NCI-H2196 (cell line): ENCODE measurements around the gene HNRNPU.
A peak's percentile ranks its signal among the peaks of the same experiment; 100 is the strongest.

ENCODE experiments used
- DNase-seq: peaks from one replicate; lab custom pipeline; 2025; ENCODE audit not compliant: unreplicated experiment; lab: John Stamatoyannopoulos, UW

Gene HNRNPU

DNA sequence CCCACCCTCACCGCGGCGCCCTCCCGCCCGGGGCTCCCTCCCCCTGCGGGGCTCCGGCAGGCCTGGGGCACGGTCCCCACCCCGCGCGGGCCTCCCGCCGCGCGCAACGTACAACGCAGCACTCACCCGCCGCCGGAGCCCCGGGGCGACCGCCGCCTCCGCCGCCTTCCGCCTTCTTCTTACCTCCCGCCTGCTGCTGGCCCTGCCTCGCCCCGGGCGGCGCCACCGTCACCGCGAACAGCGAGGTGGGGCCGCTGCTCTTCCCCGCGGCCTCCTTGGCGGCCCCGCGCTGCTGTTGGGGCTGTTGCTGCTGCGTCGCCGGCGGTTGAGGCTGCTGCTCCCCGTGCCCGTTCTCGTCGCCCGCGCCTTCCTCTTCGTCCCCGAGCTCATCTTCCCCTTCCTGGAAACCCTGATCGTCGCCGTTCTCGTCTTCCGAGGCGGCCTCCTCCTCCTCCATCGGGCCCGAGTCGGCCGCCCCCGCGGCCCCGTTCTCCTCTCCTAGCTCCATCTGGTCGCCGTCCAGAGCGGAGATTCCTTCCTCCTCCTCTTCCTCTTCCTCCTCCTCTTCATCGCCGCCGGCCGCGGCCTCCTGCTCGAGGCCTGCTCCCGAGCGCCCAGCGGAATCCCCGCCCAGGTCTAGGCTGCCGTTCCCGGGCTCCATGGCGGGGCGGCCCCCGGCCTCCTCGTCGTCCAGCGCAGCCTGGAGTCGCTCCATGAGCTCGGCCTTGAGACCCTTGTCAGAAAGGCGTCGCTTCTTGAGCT lies 671 bp downstream of the HNRNPU start:
- no peak for DNase-seq

DNA sequence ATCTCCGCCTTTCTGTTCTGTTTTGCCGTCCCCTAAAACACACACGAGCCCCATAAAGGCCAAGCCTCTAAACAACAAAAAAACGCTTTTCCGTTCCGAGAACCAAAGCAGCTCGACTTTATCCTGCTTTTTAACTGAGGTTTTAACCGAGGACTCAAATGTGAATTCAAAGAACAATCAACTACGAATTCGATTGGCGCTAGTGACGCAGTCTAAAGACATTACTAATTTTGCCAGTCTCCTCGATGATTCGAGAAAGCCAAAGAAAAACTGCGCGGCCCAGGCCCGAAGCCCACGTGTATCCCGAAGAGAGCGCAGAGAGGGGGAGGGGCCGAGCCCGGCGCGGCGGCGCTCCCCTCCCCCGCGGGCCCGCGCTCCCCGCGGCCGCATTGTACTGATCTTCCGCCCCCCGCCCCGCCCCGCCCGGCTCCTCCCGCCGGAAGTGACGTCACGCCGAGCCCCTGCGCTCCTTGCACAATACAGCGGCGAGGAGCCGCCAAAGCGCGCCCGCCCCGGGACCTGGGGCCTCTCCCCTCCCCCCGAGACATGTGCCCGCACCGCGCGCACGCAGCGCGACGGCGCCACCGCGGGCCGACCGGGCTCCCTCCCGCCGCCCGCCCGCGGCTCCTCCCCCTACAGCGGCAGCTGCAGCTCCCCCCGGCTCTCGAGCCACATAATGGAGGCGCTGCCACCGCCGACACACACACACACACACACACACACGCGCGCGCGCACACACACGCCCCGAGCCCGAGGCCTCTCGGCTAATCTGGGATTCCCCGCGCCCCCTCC lies 1.4 kb downstream of the HNRNPU start:
- peak; percentile 84 for DNase-seq

DNA sequence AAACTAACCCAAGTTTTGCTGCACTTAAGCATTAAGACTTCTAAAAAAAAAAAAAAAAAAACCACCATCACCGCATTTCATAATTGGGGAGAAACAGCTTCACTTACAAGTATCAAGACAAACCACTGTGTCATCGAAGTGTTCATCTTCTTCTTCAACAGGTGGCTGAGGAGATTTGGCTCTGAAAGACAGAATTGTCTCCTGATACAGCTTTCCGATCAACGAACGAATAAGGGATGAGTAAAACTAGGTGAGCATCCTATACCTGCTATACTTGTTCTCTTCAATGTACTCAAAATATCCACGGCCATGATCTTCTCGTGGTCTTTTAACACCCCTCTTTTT lies 2.0 kb downstream of the HNRNPU start:
- DNase-seq, result no peak

DNA sequence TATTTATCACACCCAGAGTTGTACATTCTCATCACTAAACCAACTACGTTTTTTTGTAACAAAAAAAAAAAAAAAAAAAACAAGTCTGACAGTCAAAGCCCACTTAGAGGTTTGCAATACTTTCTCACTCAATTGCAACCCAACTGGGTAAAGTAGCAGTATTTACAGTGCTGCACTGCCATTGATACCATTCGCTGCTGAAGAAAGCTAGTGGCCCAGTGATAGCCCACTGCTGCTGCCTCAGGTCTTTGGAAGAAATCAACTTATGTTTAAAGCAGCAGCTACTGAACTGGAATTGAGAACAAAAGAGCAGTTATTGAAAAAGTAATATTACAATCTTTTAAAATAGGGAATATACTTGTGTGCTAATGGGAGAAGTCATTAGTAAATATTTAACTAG lies 2.7 kb downstream of the HNRNPU start:
- no peak for DNase-seq

DNA sequence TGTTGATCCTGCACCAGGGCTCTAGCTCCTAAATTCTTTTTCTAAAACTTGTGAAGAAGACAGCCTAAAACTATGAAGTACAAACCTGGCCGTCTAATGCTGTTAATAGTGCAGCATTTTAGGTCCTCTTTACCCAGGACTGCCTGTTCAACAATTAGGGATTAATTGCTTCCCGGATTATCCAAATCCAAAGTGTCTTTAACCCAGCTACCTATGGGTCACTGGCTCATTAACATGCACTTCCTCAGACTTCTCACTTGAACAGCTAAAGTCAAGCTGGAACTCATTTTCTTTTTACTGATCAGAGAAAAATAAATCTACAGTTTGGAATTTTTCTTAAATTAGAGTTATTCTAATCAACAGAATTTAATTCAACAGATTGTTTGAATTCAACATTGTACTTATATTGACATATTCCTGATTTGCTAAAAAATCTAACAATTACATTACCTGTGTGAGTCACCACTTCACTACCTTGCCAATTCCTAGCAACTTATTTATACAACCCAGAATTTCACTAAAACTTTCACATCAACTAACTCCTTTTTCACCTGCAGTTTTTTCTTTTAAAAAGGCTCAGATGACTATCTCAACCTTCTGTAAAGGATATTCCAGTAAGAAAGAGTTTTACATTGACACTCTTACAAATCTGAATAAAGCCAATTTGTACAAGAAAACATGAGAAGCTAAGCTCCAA lies 3.3 kb downstream of the HNRNPU start:
- DNase-seq, result no peak

DNA sequence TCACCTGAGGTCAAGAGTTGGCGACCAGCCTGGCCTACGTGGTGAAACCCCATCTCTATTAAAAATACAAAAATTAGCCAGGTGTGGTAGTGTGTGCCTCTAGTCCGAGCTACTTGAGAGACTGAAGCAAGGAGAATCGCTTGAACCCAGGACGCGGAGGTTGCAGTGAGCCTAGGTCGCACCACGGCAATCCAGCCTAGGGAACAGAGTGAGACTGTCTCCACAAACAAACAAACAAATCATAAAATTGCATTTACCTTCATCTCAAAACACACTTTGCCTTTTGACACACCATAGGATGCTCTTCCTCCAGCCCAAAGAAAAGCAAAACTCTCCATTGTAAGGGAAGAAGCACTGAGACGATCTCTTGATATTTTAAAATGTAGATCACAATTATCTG lies 4.3 kb downstream of the HNRNPU start:
- no peak for DNase-seq

DNA sequence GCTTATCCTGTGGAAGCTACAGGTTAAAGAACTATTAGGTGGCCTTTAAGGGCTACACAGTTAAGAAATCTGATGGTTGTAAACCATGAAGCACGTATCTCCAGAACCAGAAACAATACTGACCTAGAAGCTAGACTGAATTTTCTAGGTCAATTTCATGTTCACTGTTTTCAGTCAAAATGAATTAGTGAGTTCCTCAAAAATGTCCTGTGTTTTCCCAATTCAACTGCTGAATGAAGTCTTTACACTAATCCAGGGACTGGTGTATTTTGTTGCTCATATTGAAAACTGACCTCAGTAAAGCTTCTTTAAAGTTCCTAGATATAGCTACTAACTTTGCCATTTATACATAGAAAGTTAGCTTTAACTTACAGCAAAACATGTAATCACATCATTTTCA lies 6.0 kb downstream of the HNRNPU start:
- DNase-seq, result no peak

DNA sequence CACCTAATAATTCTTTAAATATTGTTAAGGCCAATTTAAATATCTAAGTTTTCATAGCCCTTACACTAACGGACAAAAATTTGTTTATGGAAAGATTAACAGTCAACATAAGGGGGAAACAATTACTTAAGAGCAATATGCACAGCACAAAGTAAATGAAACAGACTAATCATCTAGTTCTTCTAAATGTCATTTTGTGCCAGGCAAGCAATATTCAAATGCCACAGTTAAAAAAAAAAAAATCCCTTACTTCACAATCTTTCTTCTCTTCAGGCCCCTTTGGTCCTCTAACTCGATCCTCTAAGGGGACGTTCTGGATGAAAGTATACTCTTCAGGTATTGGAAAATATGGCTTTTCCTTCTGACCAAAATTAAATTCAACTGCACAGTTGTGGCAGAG lies 6.6 kb downstream of the HNRNPU start:
- DNase-seq, result no peak

DNA sequence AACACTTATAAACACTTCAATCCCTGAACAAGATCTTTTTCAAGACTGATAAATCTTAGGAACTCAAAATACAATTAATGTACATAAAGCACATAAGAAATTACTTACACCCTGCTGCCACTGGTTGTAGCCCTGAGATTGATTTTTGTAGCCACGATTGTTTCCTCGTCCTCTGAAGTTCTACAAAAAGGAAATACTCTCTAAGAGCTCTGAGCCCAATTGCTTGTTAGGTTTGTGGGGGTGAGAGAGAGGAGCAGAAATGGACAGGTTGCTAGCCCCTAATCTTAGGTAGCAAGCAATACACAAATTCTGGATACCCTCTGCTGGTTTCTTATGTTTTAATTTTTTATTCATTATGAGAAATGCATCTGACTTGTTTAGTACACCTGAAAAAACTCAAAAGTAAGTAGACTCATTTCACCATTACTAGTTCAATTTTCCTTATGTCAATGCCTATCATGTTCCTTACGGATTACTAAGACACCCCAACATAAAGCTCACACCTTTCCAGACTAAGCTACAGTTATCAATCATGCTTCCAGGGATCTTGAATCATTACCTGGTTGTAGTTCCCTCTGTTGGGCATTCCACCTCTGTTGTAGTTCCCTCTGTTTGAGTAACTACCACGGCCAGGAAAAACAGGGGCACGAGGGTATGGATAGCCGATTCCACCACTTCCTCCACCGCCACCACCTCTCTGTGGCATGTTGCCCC lies 9.3 kb downstream of the HNRNPU start:
- no peak for DNase-seq

DNA sequence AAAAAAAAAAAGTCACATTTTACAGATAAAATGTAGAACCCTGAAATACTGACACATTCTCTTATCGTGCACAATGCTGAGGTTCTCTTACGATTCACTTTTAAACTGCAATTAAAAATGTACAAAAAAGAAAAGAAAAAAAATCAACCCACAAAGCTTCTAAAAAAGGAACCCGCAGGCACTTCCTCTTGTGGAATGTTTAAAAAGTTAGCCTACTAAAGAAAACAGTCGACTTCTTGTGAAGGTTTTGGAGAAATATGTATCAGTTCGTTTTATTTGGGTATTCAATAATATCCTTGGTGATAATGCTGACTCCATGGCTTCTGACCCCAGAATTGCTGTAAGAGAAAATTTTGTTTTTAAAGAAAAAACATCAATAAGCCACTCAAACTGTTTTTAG lies 10.2 kb downstream of the HNRNPU start:
- DNase-seq, result no peak

DNA sequence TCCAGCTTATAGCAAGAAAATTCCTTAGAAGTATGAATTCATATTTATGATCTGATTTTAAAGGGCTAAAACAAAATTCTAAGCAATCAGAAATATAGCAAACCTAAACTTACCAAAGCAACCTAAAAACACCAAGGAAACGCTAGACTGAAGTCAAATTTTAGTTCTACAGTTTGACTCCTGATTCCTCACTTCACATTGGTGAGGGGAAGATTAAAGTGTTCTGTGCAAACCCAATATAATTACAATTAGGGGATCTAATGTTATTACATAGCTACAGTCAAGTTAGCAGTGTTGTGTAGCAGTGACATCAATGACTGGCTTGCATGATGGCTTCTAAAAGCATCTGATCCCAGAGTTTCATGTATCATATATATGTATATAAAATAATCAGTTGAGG lies 11.6 kb downstream of the HNRNPU start:
- DNase-seq, result no peak

DNA sequence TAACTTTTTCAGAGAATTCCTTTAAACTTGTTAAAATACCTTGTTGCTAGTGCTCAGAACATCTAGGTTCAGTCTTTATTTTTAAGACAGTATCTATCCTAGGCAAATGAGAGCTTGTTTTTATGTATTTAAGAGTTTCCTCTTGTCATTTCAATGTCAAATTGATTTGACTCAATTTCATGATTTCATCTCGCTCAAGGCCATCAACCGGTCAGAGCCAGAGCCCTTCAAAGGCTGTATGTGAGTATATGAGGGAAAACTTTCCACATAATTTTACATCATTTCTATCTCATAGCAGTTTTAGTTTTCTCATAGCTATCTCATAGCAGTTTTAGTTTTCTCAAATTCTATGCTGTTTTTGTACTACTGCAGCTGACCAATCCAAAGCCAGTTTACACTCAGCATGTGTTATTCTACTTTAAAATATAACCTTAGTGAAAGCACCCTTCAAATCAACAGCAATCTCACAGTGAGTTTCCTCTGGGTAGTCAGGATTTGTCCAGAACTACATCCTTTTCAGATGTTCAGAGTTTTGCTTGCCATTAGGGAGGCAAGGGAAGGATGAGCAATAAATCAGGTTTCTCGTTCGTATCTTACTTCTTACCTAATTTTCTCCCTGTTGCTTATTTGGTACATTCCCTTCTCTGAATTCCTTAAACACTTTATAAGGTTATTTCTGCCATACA lies 12.7 kb downstream of the HNRNPU start:
- DNase-seq, result no peak

DNA sequence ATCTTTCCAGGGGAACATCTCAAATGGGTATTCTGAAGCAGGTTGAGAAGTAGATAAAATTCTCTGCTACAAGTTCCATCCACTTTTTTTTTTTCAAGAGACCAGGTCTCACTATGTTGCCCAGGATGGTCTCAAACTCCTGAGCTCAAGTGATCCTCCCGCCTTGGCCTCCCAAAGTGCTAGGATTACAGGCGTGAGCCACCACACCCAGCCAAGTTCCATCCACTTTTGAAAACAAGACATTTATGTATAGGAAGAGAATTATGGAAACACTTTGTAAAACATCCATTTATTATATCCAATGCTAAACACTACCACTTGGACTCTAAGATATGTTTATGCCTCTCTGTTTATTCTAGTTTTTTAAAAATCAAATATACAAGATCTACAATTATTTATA lies 13.4 kb downstream of the HNRNPU start:
- DNase-seq, result no peak

DNA sequence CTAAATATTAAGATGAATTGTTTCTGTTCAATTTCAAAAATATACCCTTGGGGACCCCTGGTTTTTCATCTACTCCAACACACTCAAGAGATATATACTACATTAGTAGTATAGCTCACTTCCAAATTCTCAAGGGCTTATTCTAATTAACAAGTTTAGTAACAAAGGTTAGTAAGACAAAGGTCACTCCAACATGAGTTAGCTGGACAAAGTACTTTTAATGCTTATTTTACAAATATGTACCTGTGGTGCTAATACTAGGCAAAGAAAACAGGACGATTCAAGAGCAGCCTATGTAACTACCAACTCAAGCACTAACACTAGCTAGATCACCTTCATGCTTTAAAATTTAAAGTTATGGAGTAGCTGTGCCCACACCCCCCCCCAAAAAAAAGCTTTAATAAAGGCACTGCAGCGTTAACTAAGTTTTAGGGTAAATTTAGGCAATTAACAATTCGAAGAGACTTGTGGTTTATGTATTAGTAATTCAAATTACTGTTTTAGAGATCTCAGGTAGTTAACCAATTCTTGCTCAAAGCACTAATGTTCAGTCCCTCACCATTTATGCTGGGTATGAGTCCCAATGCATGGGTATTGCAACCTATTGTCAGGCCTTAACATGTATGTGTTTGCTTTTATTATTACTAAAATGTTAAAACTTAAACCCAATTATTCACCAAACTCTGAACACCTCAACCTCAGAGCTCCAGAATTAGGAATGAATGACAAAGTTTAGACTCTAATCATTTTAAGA lies 14.1 kb downstream of the HNRNPU start:
- DNase-seq, result no peak

DNA sequence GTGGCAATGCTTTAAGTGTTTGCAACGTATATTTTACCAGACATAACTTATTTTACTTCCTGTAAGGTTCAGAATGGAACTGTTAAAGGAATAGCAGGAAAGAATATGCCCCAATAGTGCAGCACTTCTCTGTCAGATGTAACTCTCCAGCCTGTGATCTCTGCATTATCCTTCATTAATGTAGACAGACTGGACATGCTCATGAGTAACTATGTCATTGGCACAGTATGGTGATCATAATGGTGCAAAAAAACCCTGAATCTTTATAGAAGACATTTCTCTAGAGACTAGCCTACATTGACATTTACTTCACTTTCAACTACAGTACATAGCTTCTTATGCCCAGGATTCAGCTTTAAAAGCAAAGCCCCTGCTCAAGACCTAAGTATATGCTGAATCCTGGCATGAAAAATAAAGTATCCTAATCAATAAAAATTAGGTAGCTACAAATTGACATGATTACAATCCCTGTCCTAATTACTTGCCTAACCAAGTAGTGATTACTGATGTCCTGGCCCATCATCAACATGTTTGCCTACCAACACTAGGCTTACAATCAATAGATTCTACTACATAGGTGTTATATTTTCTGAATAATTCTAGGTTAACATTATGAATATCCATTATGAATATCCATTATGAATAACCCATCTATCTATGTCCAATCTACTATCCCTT lies 15.0 kb downstream of the HNRNPU start:
- DNase-seq, result no peak

DNA sequence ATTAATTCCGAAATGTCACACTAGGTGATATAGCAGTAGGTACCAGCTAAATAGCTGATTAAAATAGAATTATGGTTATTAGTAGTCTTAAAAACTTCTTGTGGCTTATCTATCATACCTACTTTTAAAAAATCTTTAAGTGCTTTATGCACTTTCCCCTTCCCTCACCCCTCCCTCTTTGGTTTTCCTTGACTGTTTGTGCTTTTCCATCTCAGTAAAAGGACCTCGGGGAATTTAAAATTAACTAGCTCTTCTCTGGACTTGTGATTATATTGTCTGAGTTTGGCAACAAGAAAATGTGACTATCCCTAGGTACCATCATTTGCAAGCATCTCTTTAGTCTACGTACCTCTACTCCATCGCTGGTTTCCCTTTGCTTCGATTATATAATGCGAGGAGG lies 17.7 kb downstream of the HNRNPU start:
- DNase-seq, result no peak

DNA sequence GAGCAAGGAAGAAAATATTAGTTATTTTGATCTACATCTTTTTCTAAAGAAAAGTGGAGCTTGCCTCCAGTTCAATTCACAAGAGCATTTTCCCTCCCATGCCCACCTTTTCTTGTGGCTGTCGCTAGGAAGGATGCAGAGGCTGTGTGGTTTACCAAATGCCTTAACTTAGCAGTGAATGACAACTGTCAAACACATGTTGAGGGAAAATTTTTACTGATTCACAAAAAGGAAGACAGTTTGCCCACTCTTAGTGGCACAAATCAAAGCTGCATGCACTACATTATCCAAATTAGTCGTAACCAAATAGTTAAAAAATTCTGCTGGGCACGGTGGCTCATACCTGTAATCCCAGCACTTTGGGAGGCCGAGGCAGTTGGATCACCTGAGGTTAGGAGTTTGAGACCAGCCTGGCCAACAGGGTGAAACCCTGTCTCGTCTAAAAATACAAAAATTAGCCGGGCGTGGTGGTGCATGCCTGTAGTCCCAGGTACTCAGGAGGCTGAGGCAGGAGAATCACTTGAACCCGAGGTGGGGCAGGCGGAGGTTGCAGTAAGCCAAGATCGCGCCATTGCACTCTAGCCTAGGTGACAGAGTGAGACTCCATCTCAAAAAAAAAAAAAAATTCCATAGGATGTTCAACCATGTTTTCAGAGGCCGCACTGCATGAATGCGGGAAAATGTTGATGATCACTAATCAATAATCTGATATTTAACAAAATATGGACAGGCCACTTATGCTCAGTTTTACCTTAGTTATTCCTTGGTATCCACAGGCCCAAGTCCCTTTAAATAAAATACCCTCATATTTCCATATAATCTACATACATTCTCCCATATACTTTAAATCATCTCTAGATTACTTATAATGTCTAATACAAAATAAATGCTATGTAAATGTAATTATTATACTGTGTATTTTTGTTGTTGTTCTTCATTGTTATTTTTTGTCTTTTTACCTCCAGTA lies 19.9 kb downstream of the HNRNPU start:
- no peak for DNase-seq

DNA sequence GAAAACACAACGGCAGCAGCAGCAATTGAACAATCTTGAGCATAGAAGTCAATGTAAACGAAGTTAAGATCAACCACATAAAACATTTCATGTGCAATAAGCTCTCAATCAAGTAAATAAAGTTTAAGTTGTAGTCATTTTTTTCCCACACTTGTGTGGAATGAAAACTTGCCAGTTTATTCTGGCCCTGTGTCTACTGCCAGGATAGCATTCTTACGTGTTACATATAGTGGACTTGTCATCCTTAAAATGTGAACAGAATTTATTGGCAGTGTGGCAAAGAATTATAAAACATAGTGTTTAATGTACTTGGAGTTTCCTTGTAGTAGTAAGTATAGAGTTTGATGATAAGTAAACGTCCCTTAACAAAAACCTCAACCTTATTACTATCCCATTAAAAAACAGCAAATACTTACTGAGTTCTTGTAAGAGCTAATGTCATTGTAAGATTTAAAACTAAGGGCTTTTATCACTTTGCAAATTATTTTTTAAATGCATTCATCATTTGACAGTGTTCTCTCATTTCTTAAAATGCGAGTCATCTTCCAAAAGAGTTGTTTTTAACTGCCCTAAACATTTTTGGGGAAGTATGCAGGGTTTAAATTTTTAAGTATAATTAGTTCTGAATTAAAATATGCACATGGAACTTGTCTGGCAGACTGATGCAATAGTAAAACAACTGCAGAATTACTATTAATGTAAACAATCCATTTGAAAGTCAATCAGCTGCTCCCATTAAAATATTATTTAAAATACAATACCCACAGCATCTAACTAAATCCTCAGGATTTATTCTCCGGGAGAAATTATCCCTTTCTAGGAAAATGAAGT lies 21.0 kb downstream of the HNRNPU start:
- no peak for DNase-seq
